GM12872 (cell line): ENCODE data around the gene FUT9.

Source experiments
- TF ChIP-seq, protein P1 (sequence below): IDR thresholded peaks from 3 replicates; pipeline ENCODE4 v1.5.1; 2011; ENCODE audit warnings: low read depth, mild to moderate bottlenecking, low read length, moderate library complexity; ENCODE audit not compliant: insufficient read depth

FUT9 gene

DNA sequence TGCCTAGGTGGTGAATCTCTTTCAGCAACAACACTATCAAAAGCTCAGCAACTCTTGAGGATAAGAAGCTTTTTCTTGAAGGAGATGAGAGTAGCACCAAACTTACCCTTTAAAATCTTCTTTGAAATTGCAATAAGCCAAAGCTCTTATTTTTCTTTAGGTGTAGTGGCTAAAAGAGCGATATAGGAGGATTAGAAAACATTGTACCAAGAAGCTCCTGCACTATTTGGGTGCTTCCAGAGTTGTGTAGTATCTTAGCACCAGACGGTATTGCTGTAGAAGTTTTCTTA is 1.2 kb downstream of the FUT9 start:
- TF ChIP-seq, protein P1, sequence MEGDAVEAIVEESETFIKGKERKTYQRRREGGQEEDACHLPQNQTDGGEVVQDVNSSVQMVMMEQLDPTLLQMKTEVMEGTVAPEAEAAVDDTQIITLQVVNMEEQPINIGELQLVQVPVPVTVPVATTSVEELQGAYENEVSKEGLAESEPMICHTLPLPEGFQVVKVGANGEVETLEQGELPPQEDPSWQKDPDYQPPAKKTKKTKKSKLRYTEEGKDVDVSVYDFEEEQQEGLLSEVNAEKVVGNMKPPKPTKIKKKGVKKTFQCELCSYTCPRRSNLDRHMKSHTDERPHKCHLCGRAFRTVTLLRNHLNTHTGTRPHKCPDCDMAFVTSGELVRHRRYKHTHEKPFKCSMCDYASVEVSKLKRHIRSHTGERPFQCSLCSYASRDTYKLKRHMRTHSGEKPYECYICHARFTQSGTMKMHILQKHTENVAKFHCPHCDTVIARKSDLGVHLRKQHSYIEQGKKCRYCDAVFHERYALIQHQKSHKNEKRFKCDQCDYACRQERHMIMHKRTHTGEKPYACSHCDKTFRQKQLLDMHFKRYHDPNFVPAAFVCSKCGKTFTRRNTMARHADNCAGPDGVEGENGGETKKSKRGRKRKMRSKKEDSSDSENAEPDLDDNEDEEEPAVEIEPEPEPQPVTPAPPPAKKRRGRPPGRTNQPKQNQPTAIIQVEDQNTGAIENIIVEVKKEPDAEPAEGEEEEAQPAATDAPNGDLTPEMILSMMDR, result no peak

DNA sequence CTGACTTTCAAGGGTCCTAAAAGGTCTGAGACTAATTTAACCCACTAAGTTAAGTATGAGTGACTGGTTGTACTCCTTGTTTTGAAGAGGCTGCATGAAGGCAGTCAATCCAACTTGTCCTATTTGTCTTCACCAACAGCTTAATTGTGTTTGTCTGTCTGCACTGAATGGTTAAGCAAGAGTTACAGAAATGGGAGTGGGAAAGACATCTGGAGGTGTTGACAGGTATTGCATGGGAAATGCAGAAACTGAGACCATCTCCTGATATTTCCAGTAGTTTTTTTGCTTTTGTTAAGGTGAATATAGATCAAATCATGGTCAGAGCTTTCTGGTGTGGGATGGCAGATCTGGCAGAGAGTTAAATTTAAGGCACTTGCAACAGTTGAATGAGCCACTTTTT is 6.5 kb downstream of the FUT9 start:
- TF ChIP-seq, protein P1, result no peak; the same call in 2 of the 3 replicates

DNA sequence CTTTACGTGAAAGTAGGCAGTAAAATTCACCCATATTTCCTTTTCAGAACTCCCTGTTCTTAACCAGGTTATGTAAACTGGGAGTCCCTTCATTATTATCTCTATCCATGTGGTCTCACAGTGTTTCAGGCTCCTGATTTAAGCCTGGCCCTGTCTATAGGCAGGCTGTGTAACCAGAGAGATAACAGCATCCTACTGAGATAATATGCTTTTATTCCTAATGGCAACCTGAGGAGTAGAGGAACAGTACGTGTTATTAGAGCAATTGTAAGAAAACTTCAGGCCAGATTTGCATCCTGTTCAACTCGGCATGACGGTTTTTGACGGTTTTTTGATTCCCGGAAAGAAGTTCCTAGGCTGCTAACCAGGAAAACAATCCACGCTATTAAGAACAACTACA is 16.9 kb downstream of the FUT9 start:
- TF ChIP-seq, protein P1, result no peak

DNA sequence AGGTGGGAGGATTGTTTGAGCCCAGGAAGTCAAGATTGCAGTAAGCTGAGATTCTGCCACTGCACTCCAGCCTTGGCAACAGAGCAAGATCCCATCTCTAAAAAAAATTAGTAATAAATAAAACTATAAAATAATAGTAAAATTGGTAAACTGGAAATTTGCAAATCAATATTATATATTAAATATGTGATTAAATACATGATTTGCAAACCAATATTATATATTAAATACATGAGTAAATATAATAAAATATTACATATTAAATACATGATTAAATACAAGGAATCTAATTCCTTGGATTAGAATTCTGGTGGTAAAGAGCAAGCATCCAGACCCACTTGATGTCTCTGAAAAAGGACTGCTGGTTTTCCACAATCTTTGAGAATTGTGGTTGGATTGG is 35.8 kb downstream of the FUT9 start:
- TF ChIP-seq, protein P1, result no peak

DNA sequence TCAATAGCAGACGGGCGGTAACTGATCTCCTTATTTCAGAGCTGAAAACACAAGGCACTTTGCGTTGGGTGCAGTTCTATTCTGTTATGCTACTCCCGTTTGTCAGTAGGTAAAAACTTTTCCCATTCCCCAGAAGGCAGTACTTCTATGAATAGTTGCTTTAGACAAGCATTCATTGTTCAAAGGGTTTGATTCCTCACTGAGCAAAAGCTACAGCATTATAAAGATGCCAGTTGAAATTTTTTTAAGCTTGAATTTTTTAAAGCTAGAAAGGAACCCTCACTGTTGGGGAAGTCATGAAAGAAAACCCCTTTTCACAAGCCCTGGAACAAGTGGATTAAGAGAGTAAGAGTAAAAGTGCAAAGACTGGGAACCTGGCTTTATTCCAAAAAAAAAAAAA is 42.3 kb downstream of the FUT9 start:
- TF ChIP-seq, protein P1, result no peak

DNA sequence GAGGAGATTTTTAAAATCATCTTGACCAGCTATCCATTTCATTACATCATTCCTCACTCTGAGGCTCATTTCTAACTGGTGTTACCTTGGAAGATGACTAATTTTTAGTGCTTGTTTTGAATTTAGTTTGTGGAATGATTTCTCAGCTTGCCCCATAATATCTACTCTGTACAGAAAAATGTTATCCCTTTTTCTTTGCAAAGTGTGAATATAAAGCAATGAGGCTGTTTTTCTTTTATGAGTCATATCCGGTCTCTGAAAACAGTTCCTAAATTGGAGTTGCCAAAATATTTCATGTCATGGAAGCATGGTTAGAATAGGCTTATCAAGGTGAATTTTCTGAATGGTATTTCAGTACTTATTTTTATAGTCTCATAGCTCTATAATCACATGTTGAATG is 43.8 kb downstream of the FUT9 start:
- TF ChIP-seq, protein P1, result no peak

DNA sequence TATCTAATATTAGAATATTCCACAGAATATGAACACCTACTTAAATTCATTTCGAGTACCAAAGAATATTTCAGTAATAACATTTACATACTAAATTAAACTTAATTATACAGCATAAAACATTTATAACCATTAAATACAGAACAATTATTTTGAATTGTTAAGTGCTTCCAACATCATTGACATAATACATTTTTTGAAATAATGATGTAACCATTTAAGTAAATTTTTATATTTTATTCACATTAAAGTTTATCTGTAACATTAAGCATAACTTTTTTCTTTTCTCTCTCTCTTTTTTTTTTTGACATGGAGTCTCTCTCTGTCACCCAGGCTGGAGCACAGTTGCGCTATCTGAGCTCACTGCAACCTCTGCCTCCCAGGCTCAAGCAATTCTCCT is 44.5 kb downstream of the FUT9 start:
- TF ChIP-seq, protein P1, result no peak

DNA sequence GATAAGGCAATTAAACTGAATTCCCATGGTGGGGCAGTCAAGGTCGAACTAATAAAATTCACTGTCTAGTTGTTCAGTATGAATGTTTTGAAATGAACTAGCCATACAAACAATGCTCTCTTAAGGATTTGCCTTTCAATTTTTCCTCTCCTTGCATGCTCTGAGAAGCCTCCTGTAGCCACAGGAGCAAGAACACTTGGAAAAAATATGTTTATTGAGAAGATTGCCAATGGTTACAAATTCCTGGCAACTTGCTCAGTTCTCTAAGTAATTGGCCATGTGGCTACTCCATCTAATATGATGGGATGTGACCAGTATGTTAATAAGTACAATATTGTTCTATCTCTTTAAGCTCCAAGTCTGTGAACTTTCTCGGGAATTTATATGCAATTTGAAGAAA is 49.4 kb downstream of the FUT9 start:
- TF ChIP-seq, protein P1, result no peak
